ENCODE results near the gene KDR.

The KDR gene

GRCh38 chr4:55078987-55079386 lies 46.4 kb downstream of the KDR start:
- DNase-seq (ENCODE audit: low spot score) = no peak

- no peak for DNase-seq (ENCODE audit: low spot score)
Observed at GRCh38 chr4:55077577-55077976, 47.8 kb downstream of the KDR start.

DNA sequence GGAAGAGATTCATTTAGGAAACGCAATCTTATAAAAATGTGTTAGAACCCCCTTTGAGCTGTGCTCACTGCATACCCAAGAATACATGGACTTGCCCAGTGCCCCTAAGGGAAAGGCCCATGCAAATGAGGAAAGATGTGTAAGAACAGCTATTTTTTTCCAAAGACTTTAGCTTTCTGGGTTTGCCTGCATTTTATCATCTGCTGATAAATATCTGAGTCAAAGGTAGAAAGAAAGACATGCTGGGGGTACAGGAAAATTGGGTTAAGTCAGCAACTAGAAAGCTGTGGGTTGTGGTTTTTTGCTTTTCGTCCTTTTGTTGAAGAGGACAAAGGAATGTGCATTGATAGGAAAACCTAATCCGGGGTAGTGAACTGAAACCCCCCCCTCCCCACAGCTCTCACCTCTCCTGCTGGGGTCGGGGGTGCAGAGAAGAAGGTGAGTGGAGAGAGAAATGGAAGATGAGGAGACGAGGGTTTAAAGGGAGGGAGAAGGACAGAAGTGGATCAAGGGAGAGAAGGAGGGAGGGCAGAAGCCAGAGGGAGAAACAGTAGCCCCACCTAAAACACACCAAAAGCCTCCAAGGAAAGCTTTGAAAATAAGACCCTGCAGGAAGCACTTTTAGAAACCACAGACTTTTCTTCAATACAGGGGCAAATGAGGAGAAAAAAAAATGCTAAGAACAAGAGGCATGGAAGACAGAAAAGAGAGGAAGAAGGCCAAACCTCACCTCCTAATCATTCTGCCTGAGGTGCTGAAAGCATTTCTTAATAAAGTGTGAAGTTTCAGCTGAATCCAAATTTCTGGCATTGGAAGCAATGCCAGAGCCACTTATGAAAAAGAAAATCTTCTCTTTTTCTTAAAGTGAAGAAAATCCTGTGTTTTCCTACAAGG lies 49.3 kb downstream of the KDR start:
- no peak for DNase-seq (ENCODE audit: low spot score)

DNA sequence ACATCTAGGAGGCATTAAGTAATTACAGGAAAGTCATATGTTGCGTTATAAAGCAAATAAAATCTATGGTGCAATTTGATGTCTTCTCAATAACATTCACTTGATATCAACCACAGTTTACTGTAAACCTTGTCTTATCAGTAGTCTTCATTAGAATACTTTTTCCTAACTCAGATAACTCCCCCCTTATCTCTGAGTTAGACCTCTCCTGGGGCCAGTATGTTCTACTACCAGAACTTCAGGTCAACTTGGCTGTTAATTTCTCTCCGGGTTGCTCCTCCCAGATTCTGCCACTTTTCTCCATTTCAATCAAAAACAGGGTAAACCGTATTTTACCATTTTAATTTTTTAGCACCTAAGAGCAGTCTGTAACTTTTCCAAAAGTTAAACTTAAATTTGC lies 50.0 kb downstream of the KDR start:
- DNase-seq (ENCODE audit: low spot score) = no peak

DNA sequence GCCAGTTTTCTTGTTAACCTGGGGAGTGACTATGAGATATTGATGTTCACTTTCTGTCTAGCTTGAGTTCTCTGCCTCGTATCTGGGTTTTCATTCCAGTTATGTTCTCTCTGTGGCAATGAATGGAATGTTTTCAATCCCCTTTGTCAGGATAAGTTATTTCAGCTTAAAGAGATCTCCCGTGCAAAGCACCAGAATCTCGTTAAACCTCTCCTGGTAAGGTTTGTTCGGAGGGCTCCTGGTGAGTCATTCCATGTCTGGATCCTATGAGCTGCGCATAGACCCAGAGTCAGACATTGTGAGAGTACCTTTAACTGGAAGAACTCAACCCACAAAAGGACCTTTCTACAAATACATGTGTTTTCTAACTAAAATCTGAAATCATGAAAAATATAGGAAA lies 51.0 kb downstream of the KDR start:
- DNase-seq (ENCODE audit: low spot score) = no peak

- no peak for DNase-seq (ENCODE audit: low spot score)
Observed at GRCh38 chr4:55071951-55072350, 53.4 kb downstream of the KDR start.

- DNase-seq (ENCODE audit: low spot score) = no peak
Observed at GRCh38 chr4:55069248-55069647, 56.1 kb downstream of the KDR start.

DNA sequence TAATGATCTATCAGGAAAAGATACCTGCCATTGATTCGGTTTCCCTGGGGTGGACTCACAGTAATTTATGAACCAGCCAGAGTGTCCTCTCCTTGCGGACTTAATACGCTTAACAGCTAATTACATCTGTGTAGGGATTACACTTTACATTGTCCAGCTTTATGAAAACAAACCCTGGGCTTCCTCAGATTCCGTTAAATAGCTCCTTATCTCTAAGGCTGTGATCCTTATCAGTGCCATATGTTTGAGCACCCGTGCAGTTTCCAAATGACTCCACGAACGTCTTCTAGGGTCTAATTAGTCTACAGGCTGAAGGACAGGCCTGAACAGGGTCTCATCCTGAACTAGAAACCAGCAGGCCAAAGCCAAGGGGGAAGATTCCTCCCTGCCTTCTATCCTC lies 56.9 kb downstream of the KDR start:
- no peak for DNase-seq (ENCODE audit: low spot score)

GRCh38 chr4:55066018-55066417 lies 59.4 kb downstream of the KDR start:
- no peak for DNase-seq (ENCODE audit: low spot score)

DNA sequence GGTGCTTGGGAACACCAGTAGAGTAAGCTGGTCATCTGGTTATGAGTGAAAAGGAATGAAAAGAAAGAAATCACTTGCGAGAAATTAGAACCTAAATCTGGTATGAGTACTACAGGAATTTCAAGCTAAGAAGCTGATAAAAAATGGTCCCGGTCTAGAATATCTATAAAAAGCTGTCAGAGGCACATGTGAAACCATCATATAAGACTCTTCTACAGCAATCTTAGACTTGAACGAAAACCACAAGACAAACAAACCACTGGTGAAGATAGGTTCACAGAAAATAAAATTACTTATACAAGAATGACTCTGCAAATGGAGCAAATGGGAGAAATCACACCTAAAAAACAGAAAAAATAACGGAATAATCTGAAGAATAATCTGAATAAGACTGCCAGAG lies 69.9 kb downstream of the KDR start:
- DNase-seq (ENCODE audit: low spot score) = no peak

DNA sequence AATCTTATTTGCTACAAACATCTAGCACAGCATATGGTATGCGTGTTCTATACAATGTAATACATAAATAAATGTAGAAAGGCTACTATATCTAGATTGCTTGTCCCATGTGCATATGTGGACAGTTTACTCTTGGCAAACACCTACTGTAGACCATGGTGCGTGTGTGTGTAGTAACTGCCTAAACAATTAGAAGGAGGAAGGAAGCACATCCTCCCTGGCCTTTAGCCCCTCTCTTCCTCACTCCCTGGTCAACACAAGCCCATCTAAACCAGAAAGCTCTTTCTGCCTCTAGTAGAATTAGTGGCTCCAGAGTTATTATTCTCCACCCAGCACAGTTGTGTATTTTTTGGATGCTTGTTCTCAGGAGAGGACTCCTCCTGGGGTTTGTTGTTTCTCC lies 73.9 kb downstream of the KDR start:
- DNase-seq (ENCODE audit: low spot score) = no peak

- DNase-seq (ENCODE audit: low spot score) = no peak
Observed at GRCh38 chr4:55050418-55050950, 74.9 kb downstream of the KDR start.

DNA sequence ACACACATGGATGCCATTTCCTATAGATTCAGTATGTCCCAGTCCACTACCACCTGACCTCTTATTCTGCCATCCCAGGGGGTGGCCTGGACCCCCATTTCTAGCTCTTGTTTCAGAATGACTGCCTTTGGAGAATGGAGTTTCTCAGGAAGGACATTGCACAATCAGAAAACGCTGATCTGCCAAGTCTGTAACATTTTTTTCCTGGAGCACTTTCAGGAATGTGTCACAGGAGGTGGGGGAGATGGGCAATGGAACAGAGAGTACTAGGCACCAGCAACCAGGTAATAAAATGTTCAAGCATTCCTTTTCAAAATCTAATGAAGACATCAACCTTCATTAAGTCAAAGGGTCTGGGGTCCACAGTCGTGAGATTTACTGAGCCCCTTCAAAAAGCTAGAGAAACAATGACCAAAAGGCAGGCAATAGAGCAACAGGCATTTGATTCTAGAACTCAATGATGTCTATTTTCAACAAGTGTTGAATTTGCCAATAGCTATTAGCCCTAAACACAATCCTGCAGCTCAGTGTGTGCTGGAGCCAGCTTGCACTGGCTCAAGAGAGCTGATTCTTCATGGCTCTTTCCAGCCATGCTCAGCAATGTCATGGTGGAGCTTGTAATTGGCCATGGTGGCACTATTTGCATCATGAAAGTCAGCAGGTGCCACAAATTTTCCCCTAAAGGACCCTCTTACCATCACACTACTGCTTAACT lies 87.1 kb downstream of the KDR start:
- no peak for DNase-seq (ENCODE audit: low spot score)

- DNase-seq (ENCODE audit: low spot score) = no peak
Observed at GRCh38 chr4:55037728-55038127, 87.7 kb downstream of the KDR start.

GRCh38 chr4:55036405-55036804 lies 89.0 kb downstream of the KDR start:
- no peak for DNase-seq (ENCODE audit: low spot score)

DNA sequence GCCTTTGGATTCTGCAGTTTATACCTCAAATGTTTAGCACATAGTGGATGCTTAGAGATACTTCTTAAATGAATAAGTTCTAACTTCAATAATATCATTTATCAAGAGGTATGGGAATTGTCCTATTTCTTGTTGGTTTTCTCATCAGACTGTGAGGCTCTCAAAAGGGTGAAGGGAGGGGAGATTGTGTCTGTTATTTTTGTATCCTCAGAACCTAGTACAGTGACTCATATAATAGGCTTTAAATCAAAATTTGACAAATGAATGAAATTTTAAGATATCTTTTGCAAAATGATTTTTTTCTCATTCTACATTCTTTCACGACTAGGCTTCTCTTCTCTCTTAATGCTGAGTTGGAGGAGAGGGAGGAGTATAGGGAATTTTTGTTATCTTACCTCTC lies 89.5 kb downstream of the KDR start:
- no peak for DNase-seq (ENCODE audit: low spot score)

GRCh38 chr4:55033296-55033695 lies 92.1 kb downstream of the KDR start:
- DNase-seq (ENCODE audit: low spot score) = no peak

GRCh38 chr4:55032788-55033187 lies 92.6 kb downstream of the KDR start:
- no peak for DNase-seq (ENCODE audit: low spot score)

DNA sequence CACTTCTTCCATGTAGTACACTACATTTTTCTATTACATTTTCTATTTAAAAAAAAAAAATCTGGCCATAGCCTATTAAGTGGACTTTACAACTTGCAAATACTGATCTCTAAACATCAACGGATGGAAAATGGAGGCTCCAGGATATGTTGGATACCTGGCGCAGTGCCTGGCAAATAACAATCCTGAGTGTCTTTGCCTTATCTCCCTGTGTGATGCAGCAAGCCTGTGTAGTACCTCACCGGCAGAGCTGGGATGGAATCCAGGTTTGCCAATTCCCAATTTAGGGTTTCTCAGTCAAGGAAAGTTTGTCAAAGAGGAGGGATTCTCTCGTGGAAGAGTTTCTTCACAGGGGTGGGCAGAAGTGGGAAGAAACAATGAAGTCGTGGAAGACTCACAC lies 93.2 kb downstream of the KDR start:
- DNase-seq (ENCODE audit: low spot score) = no peak

DNA sequence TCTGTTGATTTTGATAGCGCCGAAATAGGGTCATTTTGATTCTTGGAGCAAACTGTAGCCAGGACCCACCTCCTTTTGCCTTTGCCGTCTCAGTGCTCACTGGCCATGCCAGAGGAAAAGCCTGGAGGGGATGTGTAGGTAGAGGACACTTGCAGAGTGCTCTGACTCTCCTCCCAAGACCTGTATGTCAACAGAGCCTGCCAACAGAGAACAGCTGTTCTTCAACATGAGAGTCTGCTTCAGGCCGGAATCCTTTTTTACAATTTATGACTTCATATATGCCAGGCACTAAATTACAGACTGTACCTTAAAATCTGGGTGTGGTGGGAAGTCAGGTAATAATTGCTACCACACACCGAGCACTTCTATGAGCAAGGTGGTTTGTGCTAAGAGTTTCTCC lies 94.2 kb downstream of the KDR start:
- no peak for DNase-seq (ENCODE audit: low spot score)

- DNase-seq (ENCODE audit: low spot score) = no peak
Observed at GRCh38 chr4:55030589-55030988, 94.8 kb downstream of the KDR start.

GRCh38 chr4:55029821-55030503 lies 95.4 kb downstream of the KDR start:
- no peak for DNase-seq (ENCODE audit: low spot score)

DNA sequence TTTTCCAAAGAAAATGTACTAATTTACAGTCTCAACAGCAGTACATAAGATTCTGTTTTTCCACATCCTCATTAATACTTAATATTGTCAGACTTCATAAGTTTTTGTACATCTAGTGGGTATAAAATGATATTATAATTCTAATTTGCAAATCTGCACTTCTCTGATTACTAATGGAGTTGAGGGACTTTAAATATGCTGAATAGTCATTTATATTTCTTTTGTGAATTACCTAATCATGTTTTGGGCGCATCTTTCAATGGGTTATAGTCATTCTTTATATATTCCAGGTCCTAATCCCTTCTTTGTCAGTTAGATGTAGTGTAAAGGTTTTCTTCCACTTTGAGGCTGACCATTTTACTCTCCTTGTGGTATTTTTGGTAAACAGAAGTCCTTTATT lies 96.1 kb downstream of the KDR start:
- DNase-seq (ENCODE audit: low spot score) = no peak
